Neural crest cell (in vitro differentiated cells): ENCODE results near the gene MICU1. TPM values are rescaled to one million over a fixed set of nuclear protein-coding genes. Genes with fewer than 3 reads are reported as not detected.

Experiments used
- DNase-seq: peaks from one replicate; pipeline ENCODE4 v3.0.0; 2021; ENCODE audit warnings: low read depth, mixed read lengths, low spot score
- H3K27ac Mint-ChIP-seq: one replicate; pipeline ENCODE4 v1.8.0; 2021; ENCODE audit warnings: mild to moderate bottlenecking, mixed read lengths; ENCODE audit not compliant: unreplicated experiment
- H3K27me3 Mint-ChIP-seq: 2 replicates; pipeline ENCODE4 v1.8.0; 2021; ENCODE audit warnings: low read depth, mild to moderate bottlenecking, mixed read lengths
- H3K36me3 Mint-ChIP-seq: 2 replicates; pipeline ENCODE4 v1.8.0; 2021; ENCODE audit warnings: low read depth, mild to moderate bottlenecking, mixed read lengths
- H3K4me1 Mint-ChIP-seq: 2 replicates; pipeline ENCODE4 v1.8.0; 2021; ENCODE audit warnings: mixed read lengths
- H3K4me3 Mint-ChIP-seq: one replicate; pipeline ENCODE4 v1.8.0; 2021; ENCODE audit warnings: mild to moderate bottlenecking, mixed read lengths
- H3K9me3 Mint-ChIP-seq: 2 replicates; pipeline ENCODE4 v1.8.0; 2021; ENCODE audit warnings: mixed read lengths
- CTCF ChIP-seq: fragments of 200-600 bp; sonication (generic); conservative IDR thresholded peaks from 2 replicates; pipeline ENCODE4 v1.5.0; 2021; ENCODE audit warnings: antibody characterized with exemption, mild to moderate bottlenecking
- total RNA-seq: library from RNA; stranded (reverse); gene quantifications from 2 replicates; pipeline ENCODE4 v1.2.1, GENCODE V29; 2021

Gene MICU1
- total RNA-seq, 1 donor from 2014 or later: 34.1 TPM

DNA sequence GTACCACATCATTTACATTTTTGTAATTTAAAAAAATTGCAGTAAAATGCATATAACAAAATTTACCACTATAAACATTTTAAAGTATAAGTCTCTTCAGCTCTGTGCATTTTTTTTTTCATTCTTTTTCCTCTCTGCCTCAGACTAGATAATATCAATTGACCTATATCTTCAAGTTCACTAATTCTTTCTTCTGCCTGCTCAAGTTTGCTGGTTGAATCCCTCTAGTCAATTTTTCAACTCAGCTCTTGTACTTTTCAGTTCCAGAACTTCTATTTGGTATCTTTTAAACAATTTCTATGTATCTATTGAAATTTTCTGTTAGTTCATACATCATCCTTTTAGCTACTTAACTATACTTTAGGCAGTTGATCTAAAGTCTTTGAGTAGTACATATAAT, 112.0 kb downstream of the MICU1 start:
- DNase-seq: no peak
- peaks cover 3% of the 10 kb centered on the region for H3K9me3 Mint-ChIP-seq
- H3K27ac Mint-ChIP-seq: no peak overlapping the region
- H3K36me3 Mint-ChIP-seq: peaks cover 17% of the 10 kb centered on the region
- H3K27me3 Mint-ChIP-seq: no peaks in the 10 kb centered on the region
- no peak for TF ChIP-seq CTCF
- H3K4me1 Mint-ChIP-seq: no peaks in the 10 kb centered on the region
- H3K4me3 Mint-ChIP-seq: no peak overlapping the region

DNA sequence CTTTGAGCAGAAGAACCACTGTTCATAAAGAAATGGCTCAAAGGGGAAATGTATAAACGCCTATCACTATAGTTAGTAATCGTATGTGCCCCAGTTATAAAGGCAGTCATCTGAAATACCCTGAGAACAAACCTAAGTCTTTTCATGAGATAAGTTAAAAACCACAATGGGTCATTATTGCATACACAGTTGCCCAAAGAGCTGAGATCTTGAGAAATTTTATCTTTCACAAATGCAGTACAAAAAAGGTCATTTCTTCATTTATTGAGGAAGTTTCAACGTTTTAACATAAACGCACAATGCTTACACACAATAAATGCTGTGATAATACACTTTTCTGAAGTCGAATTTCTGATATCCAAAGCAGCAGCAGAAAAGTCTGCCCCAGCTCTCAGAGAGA, 114.4 kb downstream of the MICU1 start:
- Mint-ChIP-seq H3K36me3 (peaks cover 11% of the 10 kb centered on the region), H3K4me3 (no peak overlapping the region), H3K9me3 (no peaks in the 10 kb centered on the region), H3K4me1 (no peaks in the 10 kb centered on the region), H3K27ac (peak overlapping the region; percentile 5), H3K27me3 (no peaks in the 10 kb centered on the region)
- no peak for DNase-seq
- no peak for TF ChIP-seq CTCF

GRCh38 chr10:72509941-72510340, 115.9 kb downstream of the MICU1 start:
- Mint-ChIP-seq H3K27ac (no peak overlapping the region), H3K36me3 (peaks cover 14% of the 10 kb centered on the region), H3K27me3 (no peaks in the 10 kb centered on the region), H3K9me3 (peaks cover 2% of the 10 kb centered on the region), H3K4me3 (no peak overlapping the region), H3K4me1 (no peaks in the 10 kb centered on the region)
- no peak for DNase-seq
- no peak for TF ChIP-seq CTCF

GRCh38 chr10:72509206-72509799, 116.6 kb downstream of the MICU1 start:
- no peak for TF ChIP-seq CTCF
- H3K4me3 Mint-ChIP-seq: no peak overlapping the region
- H3K9me3 Mint-ChIP-seq: peaks cover 7% of the 10 kb centered on the region
- H3K27me3 Mint-ChIP-seq: no peaks in the 10 kb centered on the region
- DNase-seq: no peak
- H3K36me3 Mint-ChIP-seq: peaks cover 15% of the 10 kb centered on the region
- peak overlapping the region; percentile 35 for H3K27ac Mint-ChIP-seq
- no peaks in the 10 kb centered on the region for H3K4me1 Mint-ChIP-seq

DNA sequence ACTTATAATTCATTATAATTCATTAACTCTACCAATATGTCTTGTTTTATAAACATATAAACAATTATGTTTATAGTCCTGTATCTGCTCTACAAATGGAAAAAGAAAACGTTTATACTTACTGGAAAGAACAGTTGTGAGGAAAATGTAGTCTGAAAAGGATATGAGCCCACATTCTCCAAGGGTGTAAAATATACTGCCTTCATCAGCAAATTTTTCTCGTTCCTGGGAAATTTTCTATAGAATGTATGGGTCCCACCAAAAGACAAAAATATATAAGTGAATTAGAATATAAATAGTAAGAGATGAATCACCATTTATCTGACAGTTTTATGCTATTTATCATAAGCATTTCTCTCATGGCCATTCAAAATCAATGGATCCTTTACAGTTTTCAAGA, 117.8 kb downstream of the MICU1 start:
- TF ChIP-seq CTCF: no peak
- Mint-ChIP-seq H3K4me3 (no peak overlapping the region), H3K9me3 (peaks cover 13% of the 10 kb centered on the region), H3K27me3 (no peaks in the 10 kb centered on the region), H3K27ac (no peak overlapping the region), H3K36me3 (peaks cover 22% of the 10 kb centered on the region), H3K4me1 (no peaks in the 10 kb centered on the region)
- no peak for DNase-seq

DNA sequence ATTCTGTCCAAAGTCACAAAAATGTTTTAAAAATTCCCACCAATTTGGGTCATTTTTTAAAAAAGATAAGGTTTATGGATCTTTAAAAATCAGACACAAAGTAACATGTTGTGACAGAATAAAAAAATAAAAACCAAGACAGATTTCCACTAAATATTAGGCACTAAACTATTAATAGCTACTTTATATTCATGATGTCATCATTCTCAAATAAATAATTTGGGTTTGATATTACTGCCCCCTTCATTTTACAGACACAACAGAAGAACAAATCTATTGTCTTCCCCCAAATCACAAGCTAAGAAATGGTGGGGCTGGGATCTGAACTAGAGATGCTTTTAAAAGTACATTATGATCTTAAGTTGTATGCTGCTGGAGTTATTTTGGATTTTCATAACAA, 119.4 kb downstream of the MICU1 start:
- no peak for DNase-seq
- Mint-ChIP-seq H3K27ac (no peak overlapping the region), H3K4me1 (no peaks in the 10 kb centered on the region), H3K27me3 (no peaks in the 10 kb centered on the region), H3K36me3 (peaks cover 21% of the 10 kb centered on the region), H3K4me3 (no peak overlapping the region), H3K9me3 (peaks cover 13% of the 10 kb centered on the region)
- TF ChIP-seq CTCF: no peak
